NCI-H1105 (cell line): ENCODE results near the gene TMEM92.

ENCODE experiments used
- DNase-seq: peaks from one replicate; lab custom pipeline; 2025; lab: John Stamatoyannopoulos, UW

The TMEM92 gene

GRCh38 chr17:50274142-50274896 is at the start of gene TMEM92:
TSS of gene TMEM92 (plus strand) at chr17:50274466. CDS start at chr17:50274502, 36 bp downstream.
- DNase-seq = no peak

DNA sequence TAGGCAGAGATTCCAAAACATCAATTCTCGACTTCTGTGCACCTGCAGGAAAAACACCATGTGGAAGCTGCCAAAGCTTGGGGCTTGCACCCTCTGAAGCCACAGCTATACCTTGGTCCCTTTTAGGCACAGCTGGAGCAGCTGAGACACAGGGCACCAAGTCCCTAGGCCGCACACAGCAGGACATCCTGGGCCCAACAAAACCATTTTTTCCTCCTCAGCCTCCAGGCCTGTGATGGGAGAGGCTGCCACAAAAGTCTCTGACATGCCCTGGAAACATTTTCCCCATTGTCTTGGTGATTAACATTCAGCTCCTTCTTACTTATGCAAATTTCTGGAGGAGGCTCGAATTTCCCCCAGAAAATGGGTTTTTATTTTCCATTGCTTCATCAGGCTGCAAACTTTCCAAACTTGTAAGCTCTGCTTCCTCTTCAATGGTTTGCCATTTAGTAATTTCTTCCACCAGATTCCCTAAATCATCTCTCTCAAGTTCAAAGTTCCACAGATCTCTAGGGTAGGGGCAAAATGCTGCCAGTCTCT is 48.5 kb upstream of the TMEM92 start:
- DNase-seq = no peak

DNA sequence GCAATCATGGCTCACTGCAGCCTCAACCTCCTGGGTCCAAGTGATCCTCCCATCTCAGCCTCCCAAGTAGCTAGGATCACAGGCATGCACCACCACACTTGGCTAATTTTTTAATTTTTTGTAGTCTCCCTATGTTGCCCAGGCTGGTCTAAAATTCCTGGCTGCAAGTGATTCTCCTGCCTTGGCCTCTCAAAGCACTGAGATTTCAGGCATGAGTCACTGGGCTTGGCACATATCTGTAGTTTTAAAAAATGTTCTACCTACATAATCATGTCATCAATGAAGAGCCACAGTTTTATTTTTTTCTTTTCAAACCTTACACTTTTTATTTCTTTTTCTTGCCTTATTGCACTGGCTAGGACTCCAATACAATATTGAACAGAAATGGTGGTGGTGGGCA is 39.7 kb upstream of the TMEM92 start:
- DNase-seq = no peak

DNA sequence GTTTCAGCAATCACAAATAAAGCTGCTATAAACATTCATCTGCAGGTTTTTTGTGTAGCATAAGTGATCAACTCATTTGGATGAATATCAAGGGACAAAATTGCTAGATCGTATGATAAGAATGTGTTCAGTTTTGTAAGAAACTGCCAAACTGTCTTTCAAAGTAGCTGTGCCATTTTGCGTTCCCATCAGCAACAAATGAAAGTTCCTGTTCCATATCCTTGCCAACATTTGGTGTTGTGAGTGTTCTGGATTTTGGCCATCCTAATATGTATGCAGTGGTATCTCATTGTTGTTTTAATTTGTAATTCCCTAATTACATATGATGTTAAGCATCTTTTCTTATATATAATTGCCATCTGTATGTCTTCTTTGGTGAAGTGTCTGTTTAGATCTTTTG is 36.4 kb upstream of the TMEM92 start:
- no peak for DNase-seq

GRCh38 chr17:50238601-50239280 is 35.5 kb upstream of the TMEM92 start:
- no peak for DNase-seq

DNA sequence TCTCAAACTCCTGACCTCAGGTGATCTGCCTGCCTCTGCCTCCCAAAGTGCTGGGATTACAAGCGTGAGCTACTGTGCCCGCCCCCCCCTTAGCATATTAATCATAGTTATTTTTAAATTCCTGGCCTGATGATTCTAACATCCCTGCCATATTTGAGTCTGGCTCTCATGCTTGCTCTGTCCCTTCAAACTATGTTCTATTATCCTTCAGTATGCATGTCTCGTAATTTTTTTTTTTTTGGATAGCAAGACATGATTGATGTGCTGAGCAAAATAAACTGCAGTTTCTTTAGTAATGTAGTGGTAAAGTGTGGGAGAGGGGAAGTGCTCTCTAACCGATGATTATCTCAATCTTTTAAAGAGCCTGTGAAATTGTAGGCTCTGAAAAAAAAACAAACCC is 34.3 kb upstream of the TMEM92 start:
- no peak for DNase-seq

- DNase-seq = no peak
Measured at GRCh38 chr17:50240851-50241250, 33.4 kb upstream of the TMEM92 start.

- DNase-seq = no peak
Measured at GRCh38 chr17:50241431-50241830, 32.8 kb upstream of the TMEM92 start.

- DNase-seq = no peak
Measured at GRCh38 chr17:50244771-50245170, 29.5 kb upstream of the TMEM92 start.

DNA sequence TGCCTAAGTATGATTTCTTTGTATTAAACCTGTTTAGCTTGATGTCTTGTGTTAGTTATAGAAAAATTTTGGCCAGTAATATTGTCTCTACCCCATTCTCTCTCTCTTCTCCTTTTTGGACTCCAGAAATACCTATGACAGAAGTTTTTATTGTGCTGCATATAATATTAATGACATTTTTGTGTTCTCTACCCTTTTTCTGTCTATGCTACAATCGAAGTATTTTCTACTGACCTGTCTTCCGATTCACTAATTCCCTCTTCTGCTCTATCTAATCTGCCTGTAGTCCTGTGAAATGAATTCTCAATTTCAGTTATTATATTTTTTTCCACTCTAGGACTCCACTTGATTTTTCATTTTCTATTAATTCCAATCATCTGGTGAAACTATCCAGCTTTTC is 26.0 kb upstream of the TMEM92 start:
- DNase-seq = no peak

DNA sequence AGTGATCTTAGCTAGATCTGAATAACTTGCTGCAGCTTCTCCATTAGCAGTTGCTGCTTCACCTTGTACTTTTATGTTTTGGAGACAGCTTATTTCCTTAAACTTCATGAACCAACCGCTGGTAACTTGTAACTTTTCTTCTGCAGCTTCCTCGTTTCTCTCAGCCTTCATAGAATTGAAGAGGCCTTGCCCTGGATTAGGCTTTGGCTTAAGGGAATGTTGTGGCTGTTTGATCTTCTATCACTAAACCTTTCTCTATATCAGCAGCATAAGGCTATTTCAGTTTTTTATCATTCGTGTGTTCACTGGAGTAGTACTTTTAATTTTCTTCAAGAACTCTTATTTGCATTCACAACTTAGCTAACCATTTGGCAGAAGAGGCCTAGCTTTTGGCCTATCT is 21.5 kb upstream of the TMEM92 start:
- no peak for DNase-seq

DNA sequence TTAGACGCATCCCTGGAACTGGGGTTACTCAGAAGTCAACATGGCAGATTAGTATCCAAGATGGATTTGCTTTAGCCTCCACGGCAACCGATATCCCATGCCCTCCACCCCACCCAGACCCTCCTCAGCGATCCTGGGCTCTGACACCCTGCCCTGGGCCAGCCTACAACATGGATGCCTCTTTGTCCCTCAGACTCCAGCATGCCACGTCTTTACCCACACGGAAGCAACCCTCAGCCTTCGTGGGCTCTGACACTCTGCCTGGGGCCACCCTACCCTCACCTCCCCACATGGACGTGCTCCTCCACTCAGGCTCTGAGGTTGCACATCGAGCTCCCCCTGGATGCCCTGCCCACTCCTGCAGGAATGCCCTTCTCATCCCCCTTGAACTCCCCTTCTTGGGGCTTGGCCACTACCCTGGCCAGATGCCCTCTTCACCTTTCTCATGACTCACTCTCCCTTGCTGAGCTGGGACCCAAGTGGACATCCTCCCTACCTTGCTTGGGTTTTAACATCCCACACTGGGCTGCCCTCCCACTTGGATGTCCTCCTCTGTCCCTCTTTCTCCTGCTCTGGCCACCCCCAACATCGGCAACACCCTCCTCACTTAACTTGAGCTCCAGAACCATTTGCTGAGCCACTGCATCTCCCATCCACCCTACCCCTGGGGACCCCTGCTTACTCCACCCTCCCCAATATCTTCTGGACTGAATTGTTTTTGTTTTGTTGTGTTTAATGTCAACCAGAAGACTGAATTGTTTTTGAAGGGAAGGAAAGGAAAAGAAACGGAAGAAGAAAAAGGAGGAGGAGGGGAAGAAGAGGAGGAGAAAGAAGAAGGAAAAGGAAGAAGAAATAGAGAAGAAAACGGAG is 18.3 kb upstream of the TMEM92 start:
- no peak for DNase-seq

- no peak for DNase-seq
Measured at GRCh38 chr17:50256826-50257618, 17.2 kb upstream of the TMEM92 start.

- DNase-seq = no peak
Measured at GRCh38 chr17:50257676-50258224, 16.5 kb upstream of the TMEM92 start.

DNA sequence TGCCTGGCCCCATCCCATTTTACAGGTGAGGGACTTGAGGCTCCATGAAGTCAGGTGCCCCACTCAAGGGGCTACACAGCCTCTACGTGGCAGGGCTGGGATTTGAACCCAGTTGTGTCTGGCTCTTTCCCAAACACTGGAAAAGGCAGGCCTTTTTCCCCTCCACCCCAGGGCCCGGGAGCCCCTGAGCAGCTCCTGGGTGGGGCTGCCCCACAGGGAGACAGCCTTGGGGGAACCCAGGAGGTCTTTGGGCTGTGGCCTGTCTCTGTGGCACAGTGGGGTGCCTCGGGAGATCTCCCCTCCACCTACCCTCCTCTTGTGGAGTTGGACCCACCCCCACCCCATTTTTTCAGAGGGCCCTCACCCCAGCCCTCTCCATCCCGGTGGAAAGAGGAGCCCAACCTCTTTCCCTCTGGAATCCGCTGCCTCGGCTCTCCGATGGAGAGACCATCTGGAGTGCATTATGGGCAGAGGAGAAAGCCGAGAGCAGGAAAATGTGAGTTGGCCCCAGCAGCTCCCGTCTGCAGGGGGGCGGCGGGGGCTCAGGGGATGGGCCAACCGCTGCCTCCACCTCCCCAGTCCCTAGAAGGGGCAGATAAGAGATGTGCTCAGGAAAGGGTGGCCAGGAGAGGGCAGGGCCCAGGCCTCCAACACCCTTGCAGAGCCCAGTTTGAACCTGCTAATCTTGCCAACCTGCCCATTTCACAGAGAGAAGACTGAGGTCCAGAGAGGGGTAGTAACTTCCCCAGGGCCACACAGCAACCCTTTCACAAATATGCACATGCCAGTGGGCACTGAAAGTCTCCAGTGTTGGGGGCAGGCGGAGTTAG is 15.4 kb upstream of the TMEM92 start:
- no peak for DNase-seq

DNA sequence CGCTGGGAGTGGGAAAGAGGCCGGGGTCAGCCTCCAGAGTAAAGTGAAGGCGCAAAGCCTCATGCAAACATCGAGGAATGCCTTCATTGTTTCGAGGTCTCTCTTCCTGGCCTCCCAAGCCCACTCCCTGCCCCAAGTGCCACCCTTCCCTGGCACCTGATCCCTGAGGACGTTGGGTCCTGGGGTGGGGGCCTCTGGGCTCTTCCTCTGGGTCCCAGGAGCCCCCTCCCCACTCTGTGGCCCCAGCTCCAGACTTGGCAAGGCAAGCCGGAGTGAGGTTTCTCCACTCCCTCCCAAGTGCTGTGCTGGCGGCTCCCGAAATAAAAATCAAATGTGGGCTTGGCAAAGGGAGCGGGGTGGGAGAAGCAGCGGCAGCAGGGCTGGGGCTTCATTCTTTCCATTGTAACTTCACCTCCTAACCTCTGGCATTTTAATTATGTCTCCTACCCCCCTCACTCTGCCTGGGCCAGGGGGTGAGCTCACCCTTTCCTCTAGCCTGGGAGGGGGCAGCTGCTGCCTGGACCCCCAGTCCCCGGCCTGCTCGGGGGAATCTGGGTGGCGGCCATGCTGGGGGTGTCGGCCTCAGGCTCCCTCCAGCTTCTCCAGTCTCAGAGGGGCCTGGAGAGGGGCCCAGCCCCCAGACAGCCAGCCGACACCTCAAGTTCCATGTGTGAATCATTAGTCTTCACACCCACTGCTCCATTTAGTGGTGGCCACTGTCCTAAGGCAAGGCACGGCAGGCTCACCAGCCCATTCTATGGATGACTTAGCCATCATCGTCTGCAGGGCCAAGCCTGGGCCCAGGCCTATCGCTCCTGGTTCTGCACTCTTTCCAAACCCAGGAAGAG is 14.6 kb upstream of the TMEM92 start:
- no peak for DNase-seq

DNA sequence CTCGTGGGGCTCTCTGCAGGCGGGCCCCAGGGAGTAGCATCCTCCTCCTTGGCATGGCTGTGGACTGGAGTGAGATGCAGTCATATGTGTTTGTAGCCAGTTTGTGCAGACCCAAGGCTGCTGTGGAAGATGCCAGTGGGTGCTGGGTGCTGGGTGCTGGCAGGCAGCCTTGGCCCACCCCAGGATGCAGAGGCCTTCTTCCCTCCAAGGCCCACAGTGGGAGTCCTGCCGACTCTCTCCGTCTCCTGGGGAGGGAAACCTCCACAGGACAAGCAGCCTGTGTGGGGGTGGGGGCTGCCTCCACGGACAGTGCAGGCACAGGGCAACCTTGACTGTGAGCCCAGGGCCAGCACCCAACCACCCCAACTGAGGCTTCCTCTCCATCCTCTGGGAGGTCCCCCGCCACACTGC is 13.8 kb upstream of the TMEM92 start:
- no peak for DNase-seq

DNA sequence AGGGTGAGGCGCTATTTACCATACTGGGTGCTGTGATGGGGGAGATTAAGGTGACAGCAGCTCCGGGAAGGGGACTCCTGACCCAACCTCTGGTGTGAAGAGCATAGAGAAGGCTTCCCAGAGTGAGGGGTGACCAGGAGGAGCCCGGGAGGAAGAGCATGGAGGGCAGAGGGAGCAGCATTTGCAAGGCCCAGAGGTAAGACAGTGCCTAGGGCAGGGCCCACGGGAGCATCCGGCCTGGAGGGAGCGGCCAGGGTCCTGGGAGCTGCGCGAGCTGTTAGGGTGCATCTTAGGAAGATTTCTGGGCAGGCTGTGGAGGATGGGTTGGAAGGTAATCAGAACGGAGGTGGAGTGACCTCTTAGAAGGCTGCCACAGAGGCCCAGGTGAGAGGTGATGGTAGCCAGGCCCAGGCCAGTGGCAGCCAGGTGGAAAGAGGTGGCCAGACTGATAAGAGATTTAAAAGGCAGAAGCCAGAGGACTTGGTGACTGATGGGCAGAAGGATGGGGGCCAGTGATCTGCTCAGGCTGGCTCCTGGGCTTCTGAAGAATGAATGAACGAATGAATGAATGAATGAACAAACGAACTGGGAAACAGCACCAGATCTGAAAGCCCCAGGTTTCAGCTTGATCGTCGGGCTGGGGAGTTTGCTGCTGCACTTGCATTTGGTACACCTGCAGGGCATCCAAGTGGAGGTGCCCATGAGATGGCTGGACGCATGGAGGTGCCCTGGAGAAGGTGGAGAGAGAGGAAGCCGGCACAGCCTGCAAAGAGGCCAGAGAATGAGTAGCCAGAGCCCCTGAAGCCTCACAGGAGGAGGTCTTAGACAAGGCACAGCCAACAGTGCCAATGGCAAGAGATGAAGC is 13.0 kb upstream of the TMEM92 start:
- DNase-seq = no peak
